Left cardiac atrium (tissue), 4 donors: ENCODE measurements around the gene WNT5B. TPM values are rescaled to one million over a fixed set of nuclear protein-coding genes. Genes with fewer than 3 reads are reported as not detected.

Experiments used
- ATAC-seq, 2 donors: fragments of 200-7000 bp; cut with Tn5 transposase; one replicate each; pipeline ENCODE4 v1.9.1; 2020; ENCODE audit warnings: mild to moderate bottlenecking in 2 of 2, moderate library complexity in 2 of 2
- DNase-seq: peaks from one replicate; pipeline ENCODE4 v3.0.0-alpha.2; 2020
- intact Hi-C, 2 donors: fragments of 100-400 bp; cut with DNase I; formaldehyde crosslinking; loops; one replicate each; pipeline versions ENCODE4 v1.14.1 to v1.15.1; 2022 to 2023
- microRNA-seq, 2 donors: library from miRNA; unstranded; fragments of <30 nt; microRNA quantifications; one replicate each; pipeline ENCODE4 v1.2.0, GENCODE V29; 2020
- total RNA-seq, 2 donors: library from RNA; stranded (reverse); fragmentation: NEBNext Ultra II Directional; extraction: Animal tissue kit (Norgen Biotek cat#: 25700); gene quantifications; one replicate each; pipeline ENCODE4 v1.2.1, GENCODE V29; 2021
- donor health status: DM: no; HTN: yes; CAD: no.
- donor health status: DM: no; HTN: yes; CAD: no; lungs with severe emphysema.
- donor health status: DM: yes; HTN: yes; CAD: no.
- donor health status: Dilated cardiomyopathy.

Gene WNT5B
- total RNA-seq, 2 donors from 2014 or later: 1.8 to 5.0 TPM

GRCh38 chr12:1695886-1696670 lies 67.0 kb downstream of the WNT5B start:
- intact Hi-C loops: no loop called here
- DNase-seq (no peak), ATAC-seq (no peak)

GRCh38 chr12:1696800-1697199 lies 67.8 kb downstream of the WNT5B start:
- no peak for ATAC-seq
- DNase-seq: no peak
- intact Hi-C loops: no loop called here

Small RNAs within 50 kb of the gene (microRNA-seq; reads per million reads assigned to microRNA genes)
- 0 reads per million in 2 donors for gene MIR3649

Other genes starting within 250 kb of the WNT5B start
- 1 to 10 TPM; 7.0 to 7.6 TPM for gene FBXL14, start 34.6 kb upstream of the WNT5B start, total RNA-seq
- gene ADIPOR2, start 61.8 kb downstream of the WNT5B start, total RNA-seq: 10 to 100 TPM; 50.3 to 53.1 TPM
- not detected for gene LRTM2, start 191.3 kb downstream of the WNT5B start, total RNA-seq